Hematopoietic multipotent progenitor cell treated with erythropoietin and hydrocortisone succinate and interleukin-3 and kit ligand, for 6 days (in vitro differentiated cells): Measurements from ENCODE around the gene C16orf86.

ENCODE experiments used
- DNase-seq: peaks from one replicate; pipeline ENCODE4 v3.0.0-alpha.2; 2015

C16orf86 gene

GRCh38 chr16:67699265-67699664 lies 32.7 kb downstream of the C16orf86 start:
- DNase-seq = no peak

- no peak for DNase-seq
Observed at GRCh38 chr16:67701420-67701819, 34.8 kb downstream of the C16orf86 start.

- no peak for DNase-seq
Observed at GRCh38 chr16:67702130-67702529, 35.5 kb downstream of the C16orf86 start.

- no peak for DNase-seq
Observed at GRCh38 chr16:67703626-67704025, 37.0 kb downstream of the C16orf86 start.

GRCh38 chr16:67704110-67704509 lies 37.5 kb downstream of the C16orf86 start:
- no peak for DNase-seq

GRCh38 chr16:67707210-67707609 lies 40.6 kb downstream of the C16orf86 start:
- no peak for DNase-seq

- DNase-seq = no peak
Observed at GRCh38 chr16:67707790-67708189, 41.2 kb downstream of the C16orf86 start.

GRCh38 chr16:67708368-67708771 lies 41.8 kb downstream of the C16orf86 start:
- no peak for DNase-seq

- DNase-seq = no peak
Observed at GRCh38 chr16:67709050-67709449, 42.4 kb downstream of the C16orf86 start.

GRCh38 chr16:67710607-67711006 lies 44.0 kb downstream of the C16orf86 start:
- no peak for DNase-seq

- DNase-seq = no peak
Observed at GRCh38 chr16:67713647-67714273, 47.1 kb downstream of the C16orf86 start.

- DNase-seq = no peak
Observed at GRCh38 chr16:67714522-67714921, 47.9 kb downstream of the C16orf86 start.

- DNase-seq = no peak
Observed at GRCh38 chr16:67716097-67716496, 49.5 kb downstream of the C16orf86 start.
